ENCODE data around the gene PLS1. TPM values are rescaled to one million over a fixed set of nuclear protein-coding genes. Genes with fewer than 3 reads are reported as not detected.
"Not testable (repeated sequence)": the region's sequence is repeated elsewhere in the genome, so short reads cannot be mapped to it uniquely, and the experiment has no call there.

PLS1 gene
- total RNA-seq, 1 donor from 2014 or later, result 3.9 TPM

DNA sequence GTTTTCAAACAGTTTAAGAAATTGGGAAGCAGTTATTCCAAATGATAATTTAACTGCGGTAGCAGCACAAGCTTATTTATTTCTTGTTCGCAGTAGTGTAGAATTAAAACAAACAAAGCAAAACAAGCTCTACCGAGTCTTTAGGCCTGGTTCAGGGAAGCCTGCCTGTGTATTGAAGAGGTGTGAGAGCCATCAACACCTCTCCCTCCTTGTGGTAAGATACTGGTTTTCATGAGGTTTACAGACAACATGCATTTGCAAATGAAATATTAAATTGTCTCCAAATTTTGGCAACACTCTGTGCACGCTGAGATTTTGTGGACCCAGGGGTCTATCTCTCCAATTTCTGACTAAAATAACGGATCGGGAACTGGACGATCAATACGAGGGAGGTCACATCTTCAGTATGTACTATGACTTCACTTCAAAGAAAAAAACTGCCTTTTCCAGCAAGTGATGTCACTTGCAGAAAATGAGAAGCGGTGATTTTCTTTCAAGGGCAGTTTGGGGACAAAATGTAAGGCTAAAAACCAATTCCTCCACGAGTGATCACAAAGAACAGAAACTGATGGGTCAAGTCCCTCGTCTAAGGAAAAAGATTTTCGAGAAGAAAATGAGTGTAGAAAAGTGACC, 18.4 kb upstream of the PLS1 start:
- Histone ChIP-seq H3K9me3 (no peaks in the 10 kb centered on the region), H3K4me1 (peaks cover 33% of the 10 kb centered on the region), H3K27me3 (no peaks in the 10 kb centered on the region), H3K27ac (peak overlapping the region; percentile 94), H3K4me3 (peak overlapping the region; percentile 94 to 99), H3K36me3 (no peaks in the 10 kb centered on the region)
- intact Hi-C loops (cut with DNase I), result no loop called here
- TF ChIP-seq, protein P1, sequence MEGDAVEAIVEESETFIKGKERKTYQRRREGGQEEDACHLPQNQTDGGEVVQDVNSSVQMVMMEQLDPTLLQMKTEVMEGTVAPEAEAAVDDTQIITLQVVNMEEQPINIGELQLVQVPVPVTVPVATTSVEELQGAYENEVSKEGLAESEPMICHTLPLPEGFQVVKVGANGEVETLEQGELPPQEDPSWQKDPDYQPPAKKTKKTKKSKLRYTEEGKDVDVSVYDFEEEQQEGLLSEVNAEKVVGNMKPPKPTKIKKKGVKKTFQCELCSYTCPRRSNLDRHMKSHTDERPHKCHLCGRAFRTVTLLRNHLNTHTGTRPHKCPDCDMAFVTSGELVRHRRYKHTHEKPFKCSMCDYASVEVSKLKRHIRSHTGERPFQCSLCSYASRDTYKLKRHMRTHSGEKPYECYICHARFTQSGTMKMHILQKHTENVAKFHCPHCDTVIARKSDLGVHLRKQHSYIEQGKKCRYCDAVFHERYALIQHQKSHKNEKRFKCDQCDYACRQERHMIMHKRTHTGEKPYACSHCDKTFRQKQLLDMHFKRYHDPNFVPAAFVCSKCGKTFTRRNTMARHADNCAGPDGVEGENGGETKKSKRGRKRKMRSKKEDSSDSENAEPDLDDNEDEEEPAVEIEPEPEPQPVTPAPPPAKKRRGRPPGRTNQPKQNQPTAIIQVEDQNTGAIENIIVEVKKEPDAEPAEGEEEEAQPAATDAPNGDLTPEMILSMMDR (IDR thresholded peaks at IDR 0.05), result no peak
- TF ChIP-seq POLR2A (IDR thresholded peaks at IDR 0.05) (no peak), POLR2AphosphoS5 (IDR thresholded peaks at IDR 0.05; ENCODE audit: insufficient read depth in 1 of 2, low read depth in 1 of 2) (no peak)
- no peak for DNase-seq (ENCODE audit: extremely low spot score in 2 of 2)

GRCh38 chr3:142578329-142579223, 17.6 kb upstream of the PLS1 start, which contains the start of gene ATR:
Gene ATR (minus strand): TSS chr3:142578733. CDS start chr3:142578704, 29 bp downstream.
- intact Hi-C loops (cut with DNase I), result no loop called here

GRCh38 chr3:142580061-142580423, 16.2 kb upstream of the PLS1 start:
- intact Hi-C loops (cut with DNase I), result loop anchor here (10.0 kb wide), 1 partner anchor 415 kb away; no protein-coding TSS in a partner anchor
- H3K27ac ChIP-seq, result peak overlapping the region; percentile 94

More at GRCh38 chr3:142578329-142579223, 17.6 kb upstream of the PLS1 start, which contains the start of gene ATR:
- H3K9me3 ChIP-seq, result no peaks in the 10 kb centered on the region
- no peaks in the 10 kb centered on the region for H3K36me3 ChIP-seq
- peak in 1 of 2 donors; percentile 94 for DNase-seq (ENCODE audit: extremely low spot score in 2 of 2)
- H3K4me3 ChIP-seq, result peak within 1 kb of the TSS; percentile 94 to 99
- TF ChIP-seq POLR2AphosphoS5 (IDR thresholded peaks at IDR 0.05; ENCODE audit: insufficient read depth in 1 of 2, low read depth in 1 of 2), result peak; percentile 95 to 98
- TF ChIP-seq, protein P1 (IDR thresholded peaks at IDR 0.05), result peak in 1 of 3 experiments; percentile 19
- peak in 1 of 2 donors; percentile 50 for TF ChIP-seq POLR2A (IDR thresholded peaks at IDR 0.05)
- H3K27me3 ChIP-seq, result no peaks in the 10 kb centered on the region
- H3K27ac ChIP-seq, result peak within 1 kb of the TSS; percentile 94
- H3K4me1 ChIP-seq, result peaks cover 33% of the 10 kb centered on the region

DNA sequence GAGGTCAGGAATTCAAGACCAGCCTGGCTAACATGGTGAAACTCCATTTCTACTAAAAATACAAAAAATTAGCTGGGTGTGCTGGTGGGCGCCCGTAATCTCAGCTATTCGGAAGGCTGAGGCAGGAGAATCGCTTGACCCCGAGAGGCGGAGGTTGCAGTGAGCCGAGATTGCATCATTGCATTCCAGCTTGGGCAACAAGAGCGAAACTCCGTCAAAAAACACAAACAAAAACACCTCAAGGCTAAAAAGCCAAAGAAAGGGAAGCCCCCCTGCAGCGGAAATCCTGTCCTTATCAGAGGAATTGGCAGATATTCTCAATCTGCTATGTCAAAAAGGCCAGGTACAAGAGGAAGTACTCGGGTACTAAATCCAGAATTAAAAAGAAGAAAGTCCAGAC, 15.1 kb upstream of the PLS1 start:
- not testable (repeated sequence) for H3K4me3 ChIP-seq; H3K36me3 ChIP-seq; H3K27ac ChIP-seq; DNase-seq (ENCODE audit: extremely low spot score in 2 of 2); H3K9me3 ChIP-seq; H3K27me3 ChIP-seq
- H3K4me1 ChIP-seq, result peaks cover 27% of the 10 kb centered on the region
- intact Hi-C loops (cut with DNase I), result loop anchor here (10.0 kb wide), 1 partner anchor 414 kb away; no protein-coding TSS in a partner anchor

More at GRCh38 chr3:142580061-142580423, 16.2 kb upstream of the PLS1 start:
- Histone ChIP-seq H3K4me1 (peaks cover 33% of the 10 kb centered on the region), H3K36me3 (no peaks in the 10 kb centered on the region), H3K4me3 (no peak overlapping the region), H3K9me3 (no peaks in the 10 kb centered on the region), H3K27me3 (no peaks in the 10 kb centered on the region)
- no peak for DNase-seq (ENCODE audit: extremely low spot score in 2 of 2)
- TF ChIP-seq, protein P1 (IDR thresholded peaks at IDR 0.05), result no peak
- TF ChIP-seq POLR2A (IDR thresholded peaks at IDR 0.05), result no peak
- TF ChIP-seq POLR2AphosphoS5 (IDR thresholded peaks at IDR 0.05; ENCODE audit: insufficient read depth in 1 of 2, low read depth in 1 of 2), result no peak

DNA sequence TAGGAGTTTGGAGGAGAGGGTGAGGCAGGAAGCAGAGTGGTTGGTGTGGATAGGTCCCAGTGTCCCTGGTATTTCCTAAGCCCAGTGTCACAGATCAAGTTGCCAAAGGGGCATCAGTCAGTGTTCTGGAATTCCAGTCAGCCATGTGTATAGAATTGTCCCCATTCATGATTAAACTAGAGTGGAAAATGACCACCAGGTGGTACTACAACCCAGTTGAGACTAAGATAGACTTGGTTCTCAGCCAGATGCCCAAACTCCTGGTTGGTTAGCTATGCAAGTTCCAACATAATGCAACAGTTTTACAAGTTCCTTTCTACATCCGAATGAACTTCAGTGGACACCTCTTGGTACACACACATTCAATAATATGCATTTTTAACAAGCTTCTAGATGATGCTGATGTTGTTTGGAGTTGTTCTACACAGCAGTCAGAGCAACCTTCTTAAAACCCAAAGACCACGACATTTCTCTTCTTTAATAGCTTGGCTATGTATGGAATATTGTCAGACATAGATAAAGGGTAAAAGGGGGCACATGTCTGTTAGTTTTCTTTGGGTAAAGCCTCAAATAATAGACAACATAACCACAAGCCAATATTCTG, 9.3 kb upstream of the PLS1 start:
- TF ChIP-seq POLR2AphosphoS5 (IDR thresholded peaks at IDR 0.05; ENCODE audit: insufficient read depth in 1 of 2, low read depth in 1 of 2), result no peak
- TF ChIP-seq, protein P1 (IDR thresholded peaks at IDR 0.05), result peak in 2 of 3 experiments; percentile 40 to 42
- no peak for DNase-seq (ENCODE audit: extremely low spot score in 2 of 2)
- intact Hi-C loops (cut with DNase I), result loop anchor here (10.0 kb wide), 1 partner anchor 408 kb away; no protein-coding TSS in a partner anchor

More for the DNA sequence above, 9.3 kb upstream of the PLS1 start:
- H3K27ac ChIP-seq, result no peak overlapping the region
- no peak overlapping the region for H3K4me3 ChIP-seq
- no peaks in the 10 kb centered on the region for H3K27me3 ChIP-seq
- H3K9me3 ChIP-seq, result no peaks in the 10 kb centered on the region
- no peaks in the 10 kb centered on the region for H3K36me3 ChIP-seq
- H3K4me1 ChIP-seq, result no peaks in the 10 kb centered on the region

All from vagina (tissue), 2 donors.